NCI-H2196 (cell line): Measurements from ENCODE around the gene CEP170.

ENCODE experiments used
- DNase-seq: peaks from one replicate; lab custom pipeline; 2025; ENCODE audit not compliant: unreplicated experiment; lab: John Stamatoyannopoulos, UW

The CEP170 gene

DNA sequence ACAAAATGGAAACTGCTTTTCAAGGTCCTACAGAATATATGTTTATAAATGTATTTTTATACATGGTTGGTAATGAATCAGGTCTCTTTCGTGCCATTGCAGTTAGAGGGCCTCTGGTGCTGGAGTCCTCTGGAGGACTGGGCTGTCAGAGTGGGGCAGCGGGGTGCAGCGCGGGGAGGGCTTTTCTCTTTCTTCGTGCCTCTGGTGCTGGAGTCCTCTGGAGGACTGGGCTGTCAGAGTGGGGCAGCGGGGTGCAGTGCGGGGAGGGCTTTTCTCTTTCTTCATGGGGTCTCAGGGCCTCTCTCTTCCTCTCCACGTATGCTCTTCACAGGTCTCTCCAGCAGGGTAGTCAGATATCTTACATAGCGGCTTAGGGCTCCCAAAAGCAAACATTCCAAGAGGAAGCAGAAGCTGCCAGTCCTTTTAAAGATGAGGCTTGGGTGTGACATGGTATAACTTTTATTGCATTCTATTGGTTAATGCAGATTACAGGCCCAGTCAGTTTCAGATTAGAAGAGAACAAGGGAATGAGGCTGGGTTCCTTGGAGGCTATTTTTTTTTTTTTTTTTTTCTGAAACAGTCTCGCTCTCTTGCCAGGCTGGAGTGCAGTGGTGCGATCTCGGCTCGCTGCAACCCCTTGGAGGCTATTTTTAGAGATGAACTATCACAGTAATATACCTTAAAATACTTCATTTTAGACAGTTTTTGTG, 13.8 kb upstream of the CEP170 start:
- DNase-seq, result no peak

DNA sequence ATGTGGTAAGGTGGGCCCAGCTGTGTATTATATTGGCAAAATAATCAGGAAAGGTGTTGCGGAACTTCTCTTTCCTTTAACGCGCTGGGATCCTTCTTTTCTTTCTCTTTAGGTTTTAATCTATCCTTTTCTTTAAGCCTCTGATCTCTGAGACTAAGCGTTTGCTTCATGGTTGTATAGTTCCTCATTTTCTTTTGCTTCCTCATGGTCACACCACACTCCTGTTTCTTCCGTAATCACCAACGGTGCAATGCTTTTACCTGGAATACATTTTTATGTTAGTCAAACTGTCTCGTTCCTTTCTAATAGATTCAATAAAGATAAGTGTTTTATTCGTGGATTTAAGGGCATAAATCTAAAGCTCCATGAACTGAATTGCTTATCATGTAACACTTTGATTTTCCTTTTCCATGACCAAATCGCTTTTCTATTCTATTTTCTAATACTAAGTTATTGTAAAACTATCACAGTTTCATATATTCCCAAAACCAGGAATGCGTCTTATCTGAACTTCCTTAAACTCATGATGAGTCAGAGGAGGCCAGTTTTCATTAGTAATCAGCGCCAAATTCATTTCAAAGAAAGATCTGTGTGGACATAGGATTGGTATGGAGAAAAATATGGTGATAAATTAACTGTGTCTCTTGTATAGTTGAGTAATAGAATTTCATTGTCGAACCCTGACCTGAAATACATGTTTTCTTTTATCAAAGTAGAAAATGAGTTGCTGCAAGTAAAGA, 13.0 kb upstream of the CEP170 start:
- no peak for DNase-seq

DNA sequence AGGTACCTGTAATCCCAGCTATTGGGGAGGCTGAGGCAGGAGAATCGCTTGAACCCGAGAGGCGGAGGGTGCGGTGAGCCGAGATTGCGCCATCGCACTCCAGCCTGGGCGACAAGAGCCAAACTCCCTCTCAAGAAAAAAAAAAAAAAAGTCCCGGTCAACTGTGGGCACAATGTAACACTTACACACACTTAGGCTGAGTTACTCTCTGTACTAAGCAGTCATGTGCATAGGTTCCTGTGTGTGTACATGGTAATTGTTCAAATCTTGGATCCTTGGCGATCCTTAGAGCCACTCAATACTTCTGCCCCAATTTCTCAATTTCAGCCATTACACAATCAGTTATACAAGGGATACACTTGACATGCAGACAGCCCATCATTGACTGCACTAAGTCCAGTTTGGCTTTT, 12.4 kb upstream of the CEP170 start:
- no peak for DNase-seq

DNA sequence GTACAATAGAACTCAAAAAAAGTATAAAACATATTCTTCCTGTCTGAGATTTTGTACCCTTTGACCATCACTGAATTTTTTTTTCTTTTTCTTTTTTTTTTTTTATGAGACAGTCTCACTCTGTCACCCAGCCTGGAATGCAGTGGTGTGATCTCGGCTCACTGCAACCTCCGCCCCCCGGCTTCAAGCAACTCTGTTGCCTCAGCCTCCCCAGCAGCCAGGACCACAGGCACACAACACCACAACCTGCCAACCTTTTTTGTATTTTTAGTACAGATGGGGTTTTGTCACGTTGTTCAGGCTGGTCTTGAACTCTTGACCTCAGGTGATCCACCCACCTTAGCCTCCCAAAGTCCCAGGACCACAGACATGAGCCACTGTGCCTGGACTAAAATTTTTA, 11.2 kb upstream of the CEP170 start:
- DNase-seq, result no peak

DNA sequence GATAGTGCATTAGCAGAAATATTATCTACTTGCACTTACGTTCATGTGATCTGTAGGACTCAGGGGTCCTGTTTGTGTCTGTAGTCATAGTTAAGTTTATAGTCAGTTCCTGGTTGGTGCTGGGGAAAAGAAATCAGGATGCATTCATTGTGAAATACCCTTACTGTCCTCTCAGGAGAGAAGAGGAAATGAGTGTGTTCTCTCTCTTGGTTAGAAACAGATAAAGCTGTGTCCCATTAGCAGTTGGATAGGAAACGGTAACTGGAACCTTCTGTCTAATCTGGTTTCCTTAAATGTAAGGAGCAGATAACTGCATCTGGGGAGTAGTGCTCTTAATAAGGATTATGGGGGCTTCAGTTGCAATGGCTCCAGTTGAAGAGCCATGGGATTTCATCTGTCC, 9.6 kb upstream of the CEP170 start:
- DNase-seq, result no peak

DNA sequence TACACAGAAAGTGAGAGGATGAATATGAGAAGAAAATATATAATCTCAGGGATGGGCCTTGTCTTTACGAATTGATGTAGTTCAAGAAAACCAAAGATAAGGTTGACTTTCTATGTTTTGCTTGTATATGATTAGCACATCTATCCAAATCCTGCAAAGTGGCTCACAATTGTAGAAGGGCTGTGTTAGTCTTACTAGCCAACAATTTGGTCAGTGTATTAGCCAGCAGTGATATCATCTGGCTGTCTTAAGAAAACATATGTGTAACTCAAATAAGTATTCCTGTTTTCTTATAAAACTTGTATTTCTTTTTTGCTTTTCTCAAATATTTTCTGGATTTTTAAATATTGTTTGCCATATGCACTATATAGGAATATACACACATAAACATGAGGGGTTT, 6.3 kb upstream of the CEP170 start:
- DNase-seq, result no peak

DNA sequence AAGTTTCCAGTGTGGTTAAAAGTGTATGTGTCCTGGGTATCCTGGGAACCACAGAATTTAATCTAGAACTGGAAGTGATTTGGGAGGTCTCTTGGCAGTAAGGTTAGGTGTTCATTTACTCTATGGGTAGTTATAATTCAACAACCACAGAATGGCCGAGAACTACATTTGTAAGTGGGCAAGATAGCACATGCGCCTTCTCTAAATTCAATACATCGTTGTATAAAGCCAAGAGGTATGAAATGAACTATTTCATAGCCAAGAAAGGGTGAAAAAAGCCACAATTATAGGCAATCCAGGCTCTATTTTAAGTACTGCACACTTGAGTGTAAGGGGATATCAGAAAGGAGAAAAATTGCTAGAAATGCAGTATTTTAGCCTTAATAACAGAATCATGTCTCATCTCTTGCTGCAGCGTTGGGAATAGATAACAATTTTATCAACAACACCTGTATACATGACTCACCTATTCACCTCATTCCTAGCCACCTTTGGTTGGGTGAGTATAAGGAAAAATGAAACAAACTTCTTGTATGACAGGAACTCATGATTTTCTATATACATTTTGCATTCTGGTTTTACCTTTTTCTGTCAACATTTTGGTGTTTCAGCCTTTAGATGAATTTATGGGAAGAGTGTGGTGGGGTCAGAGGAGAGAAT, 5.3 kb upstream of the CEP170 start:
- DNase-seq, result no peak

DNA sequence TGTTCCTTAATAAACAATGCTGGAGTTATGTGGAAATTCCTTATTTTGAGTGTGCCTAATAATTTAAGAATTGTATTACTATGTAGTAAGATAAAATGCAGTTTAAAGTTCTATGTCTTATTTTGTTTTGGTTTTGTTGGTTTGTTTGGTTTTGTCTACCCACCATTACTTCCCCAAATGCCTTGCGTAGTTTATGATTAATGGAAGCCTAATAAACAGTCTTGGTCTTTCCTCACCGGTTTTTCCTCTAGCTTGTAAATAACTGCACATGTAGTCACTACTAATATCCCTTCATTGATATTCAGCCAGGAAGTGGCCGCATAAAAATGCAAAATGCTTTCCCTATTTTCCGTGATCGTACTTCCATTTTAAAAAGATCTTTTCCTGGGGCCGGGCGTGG, 3.6 kb upstream of the CEP170 start:
- DNase-seq, result no peak

DNA sequence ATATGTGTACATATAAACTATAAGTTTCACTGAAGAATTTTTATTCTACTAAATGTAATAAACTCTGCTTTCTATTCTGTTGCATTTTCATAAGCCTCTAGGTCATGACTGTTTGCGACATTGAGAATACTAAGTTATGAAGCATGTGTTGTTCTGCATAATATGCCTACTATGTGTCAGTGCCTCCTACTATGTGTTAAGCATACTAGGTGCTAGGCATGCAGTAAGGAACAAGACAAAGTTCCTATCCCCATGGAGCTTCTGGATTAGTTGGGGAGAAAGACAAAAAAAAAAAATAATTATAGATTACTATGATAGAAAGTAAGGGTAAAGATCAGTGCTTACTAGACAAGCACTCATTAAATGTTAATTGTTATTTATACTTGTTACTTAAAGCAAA, 2.1 kb upstream of the CEP170 start:
- DNase-seq, result no peak

DNA sequence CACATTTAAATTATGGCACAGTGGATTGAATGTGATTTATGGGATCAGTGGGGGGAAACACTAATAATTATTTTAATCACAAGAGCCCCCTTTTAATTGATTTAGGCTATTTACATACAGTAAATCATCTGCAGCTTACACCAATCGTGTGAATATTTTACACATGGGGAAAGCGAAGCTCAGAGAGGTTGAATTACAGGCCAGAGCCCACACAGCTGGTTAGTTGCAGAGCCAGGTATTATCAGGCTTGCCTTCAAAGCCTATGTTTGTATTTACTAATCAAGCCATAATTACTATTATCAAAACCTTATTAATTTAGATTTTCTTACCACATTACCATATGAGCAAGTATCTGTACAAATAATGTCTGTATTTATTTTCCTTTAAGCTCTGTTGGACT, 1.5 kb upstream of the CEP170 start:
- DNase-seq, result no peak

DNA sequence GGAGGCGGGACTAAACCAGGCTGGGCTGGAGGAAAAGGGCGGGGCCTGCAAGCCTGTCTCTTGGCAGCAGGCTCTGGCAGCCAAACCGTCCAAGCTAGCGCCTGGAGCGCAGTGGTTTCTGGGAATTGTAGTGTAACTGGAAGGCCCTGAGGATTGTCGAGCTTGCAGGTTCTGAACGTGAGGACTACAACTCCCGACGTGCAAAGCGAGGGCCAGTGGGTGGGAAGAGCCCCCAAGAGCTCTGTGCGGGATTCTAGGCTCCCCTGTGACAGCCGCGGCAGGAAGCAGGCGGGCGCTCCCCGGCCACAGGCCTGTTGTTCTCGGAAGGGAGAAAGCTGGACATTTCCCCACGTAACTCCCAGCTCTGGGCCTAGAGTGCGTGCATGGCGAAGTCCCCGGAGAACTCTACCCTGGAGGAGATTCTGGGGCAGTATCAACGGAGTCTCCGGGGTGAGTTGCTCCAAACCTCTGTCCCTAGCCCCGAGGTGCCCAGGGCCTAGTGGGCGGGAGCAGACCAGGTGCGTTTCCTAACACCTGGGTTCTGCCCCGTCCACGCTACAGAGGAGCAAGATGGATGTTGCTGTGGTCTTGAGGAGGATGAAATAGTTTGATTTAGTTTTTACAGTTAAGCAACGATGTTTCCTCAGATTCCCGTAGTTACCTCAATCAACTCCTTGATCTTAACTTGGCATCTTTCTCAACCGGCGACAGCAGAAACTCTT, 871 bp upstream of the CEP170 start, which contains the start of gene SDCCAG8:
SDCCAG8 (plus strand) TSS at position 251 of the 722 bp plus-strand sequence; CDS start at position 384, 133 bp downstream.
- DNase-seq, result peak; percentile 89

DNA sequence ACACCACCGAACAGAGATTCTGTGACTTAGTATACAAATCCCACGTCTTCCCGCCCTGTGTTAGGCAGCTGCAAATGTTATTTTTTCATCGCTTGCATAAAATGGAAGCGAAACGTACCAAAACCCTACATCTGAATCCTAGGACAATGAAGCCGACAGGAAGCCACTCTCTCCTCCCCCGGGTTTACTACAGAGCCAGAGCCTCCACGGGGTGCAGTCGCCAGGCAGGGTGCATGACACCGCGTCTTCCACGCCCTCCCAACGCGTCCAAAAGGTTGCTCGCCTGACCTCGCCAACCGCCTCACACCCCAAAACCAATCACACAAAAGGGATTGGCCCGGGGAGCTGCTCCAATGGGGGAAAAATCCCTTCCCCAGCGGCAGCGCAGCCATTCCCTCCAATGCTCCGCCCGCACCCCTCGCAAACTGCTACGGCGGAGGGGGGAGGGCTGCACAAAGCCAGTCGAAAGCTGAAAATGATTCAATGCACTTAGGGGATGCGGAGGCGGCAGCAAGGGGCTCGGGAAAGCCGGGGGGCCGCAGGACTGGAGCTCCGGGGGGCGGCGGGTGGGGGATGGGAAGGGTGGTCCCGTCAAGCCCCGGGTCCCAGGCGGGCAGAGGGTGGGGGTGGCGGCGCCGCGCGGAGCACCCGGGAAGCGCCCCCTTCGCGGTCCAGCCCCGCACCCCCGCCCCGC, 701 bp downstream of the CEP170 start:
- DNase-seq, result peak; percentile 10

DNA sequence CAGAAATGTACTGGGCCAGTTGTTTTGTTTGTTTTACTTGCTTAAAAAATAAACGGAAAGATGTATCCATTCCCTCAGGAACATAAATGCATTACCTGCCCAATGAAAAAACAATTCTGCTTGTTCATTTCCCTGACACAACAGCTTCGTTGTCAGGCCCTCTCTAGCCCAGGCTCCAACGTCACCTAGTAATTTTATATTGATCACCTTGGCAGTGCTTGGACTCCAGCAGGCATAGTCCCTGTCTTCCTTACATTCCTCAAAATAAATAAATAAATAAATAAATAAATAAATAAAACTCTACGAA, 1.2 kb downstream of the CEP170 start:
- no peak for DNase-seq

DNA sequence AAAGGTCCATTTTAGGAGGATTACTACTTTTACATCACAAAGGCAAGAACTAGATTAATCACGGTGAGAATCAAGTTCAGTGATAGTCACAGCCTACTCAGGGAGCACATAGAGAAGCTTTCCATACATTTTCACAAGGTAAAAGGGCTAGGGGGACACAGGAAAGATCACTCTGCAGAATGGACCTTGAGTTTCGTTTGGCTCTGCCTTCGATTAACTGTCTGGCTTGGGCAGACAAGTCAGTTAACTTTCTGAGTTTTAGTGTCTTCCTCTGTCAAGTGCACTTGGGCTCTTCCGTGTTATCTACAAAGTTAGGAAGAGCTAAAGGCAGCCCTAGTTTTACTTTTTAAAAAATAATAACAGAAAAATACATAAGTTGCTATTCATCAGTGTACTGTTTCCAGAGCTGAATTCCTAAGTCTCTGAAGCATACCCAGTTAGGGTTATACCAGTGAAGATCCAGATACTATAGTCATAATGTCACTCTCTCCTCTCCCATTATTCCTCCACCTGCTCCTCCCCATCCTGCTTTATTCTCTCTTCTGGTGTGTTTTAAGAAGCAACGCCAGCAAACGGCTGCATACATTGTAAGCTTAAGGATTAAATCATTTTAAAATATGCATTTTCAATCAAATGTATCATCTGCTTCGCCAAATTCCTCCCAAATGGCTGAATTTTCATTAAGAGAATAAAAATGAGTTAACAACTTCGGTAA, 1.7 kb downstream of the CEP170 start:
- no peak for DNase-seq

DNA sequence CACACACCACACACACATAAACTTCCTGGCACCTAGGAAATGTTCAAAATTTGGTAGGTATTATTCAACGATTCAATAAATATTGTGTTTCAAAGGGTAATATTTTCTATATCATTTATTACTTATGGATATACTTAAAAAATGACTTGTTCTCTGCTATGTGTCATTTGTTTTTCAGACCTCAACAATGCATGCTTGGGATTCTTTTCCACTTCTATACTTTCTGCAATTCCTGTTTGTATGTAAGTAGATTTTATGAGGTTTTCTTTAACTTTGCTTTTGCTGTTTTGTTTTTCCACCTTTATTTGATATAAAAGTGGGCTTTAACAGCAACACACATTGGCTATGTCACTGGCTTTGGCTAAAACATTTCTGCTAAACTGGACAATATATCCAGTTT, 3.5 kb downstream of the CEP170 start:
- DNase-seq, result no peak

DNA sequence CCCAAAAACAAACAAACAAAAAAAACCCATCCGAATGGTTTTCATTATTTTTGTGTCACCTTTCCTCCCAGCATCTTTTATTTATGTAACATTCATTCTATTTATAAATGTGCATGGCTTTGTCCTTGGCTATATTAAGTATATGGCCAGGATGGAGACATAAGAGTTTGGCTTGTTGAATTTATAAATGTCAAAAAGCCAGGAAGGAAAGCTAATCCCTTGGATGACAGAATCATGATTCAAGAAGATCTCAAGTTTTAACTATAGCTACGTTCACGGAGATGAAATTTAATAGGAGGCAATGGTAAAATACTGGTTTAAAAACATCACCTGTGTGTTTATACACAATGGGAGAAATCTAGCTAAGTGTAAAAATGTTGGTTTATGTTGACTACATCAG, 5.0 kb downstream of the CEP170 start:
- DNase-seq, result no peak

DNA sequence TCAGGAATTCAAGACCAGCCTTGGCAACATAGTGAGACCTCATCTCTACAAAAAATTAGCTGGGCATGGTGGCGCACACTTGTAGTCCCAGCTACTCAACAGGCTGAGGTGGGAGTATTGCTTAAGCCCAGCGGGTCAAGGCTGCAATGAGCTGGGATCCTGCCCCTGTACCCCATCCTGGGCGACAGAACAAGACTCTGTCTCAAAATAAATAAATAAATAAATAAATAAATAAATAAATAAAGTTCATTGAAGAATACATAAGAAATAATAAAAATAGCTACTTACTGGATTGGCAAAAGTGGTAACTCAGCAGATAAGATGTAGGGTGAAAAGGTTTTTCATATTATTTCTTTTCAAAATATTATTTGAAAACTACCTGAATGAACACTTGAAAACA, 5.9 kb downstream of the CEP170 start:
- no peak for DNase-seq

DNA sequence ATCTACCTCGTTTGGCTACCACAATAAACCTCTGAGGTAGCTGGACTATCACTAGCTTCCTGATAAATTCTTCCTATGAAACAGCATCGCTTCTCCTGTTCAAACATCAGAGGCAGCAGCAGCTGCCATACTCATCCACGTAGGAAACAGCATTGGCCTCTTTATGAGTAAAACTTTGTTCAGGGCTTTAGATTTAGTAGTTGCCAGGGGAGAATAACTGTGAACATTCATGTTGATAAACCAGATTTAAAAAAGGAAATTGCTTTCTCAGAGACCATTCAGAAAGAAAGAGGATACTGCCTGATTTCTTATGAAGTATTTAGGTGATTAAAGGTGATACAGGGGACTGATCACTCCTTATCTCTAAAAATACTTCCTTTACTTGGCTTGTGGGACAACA, 7.2 kb downstream of the CEP170 start:
- DNase-seq, result no peak

DNA sequence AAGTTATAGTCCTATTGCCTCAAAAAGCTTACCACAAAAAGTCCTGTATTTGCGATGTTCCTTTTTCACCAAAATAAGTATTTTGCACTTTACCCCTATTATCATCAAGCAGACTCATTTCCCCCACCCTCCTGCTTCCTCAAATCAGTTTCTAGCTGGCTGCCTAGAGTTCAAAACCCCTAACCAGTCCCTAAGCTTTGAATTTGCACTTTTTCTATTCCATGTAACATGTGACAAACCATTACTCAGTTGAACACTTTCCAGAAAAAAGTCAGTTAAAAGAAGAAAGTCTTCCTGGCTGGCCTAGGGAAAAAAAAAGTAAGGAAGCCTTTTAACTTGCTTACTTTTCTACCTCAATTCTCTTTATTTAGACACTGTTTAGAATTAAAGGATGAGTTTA, 8.2 kb downstream of the CEP170 start:
- DNase-seq, result no peak

DNA sequence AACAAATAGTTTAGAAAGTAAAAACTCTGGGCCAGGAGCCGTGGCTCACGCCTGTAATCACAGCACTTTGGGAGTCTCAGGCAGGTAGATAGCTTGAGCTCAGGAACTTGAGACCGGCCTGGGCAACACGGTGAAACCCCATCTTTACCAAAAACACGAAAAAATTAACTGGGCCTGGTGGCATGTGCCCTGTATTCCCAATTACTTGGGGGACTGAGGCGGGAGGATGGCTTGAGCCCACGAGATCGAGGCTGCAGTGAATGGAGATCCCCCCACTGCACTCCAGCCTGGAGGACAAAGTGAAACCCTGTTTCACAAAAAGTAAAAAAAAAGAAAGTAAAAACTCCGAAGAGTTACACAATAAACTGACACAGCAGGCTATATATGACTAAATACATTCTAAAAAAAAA, 10.6 kb downstream of the CEP170 start:
- DNase-seq, result no peak
